SK-N-DZ (cell line): ENCODE measurements around the gene FLAD1.
A peak's percentile ranks its signal among the peaks of the same experiment; 100 is the strongest.
"Not testable (repeated sequence)": the region's sequence is repeated elsewhere in the genome, so short reads cannot be mapped to it uniquely, and the experiment has no call there.

Experiments
- DNase-seq: peaks from one replicate; pipeline ENCODE4 v3.0.0-alpha.2; 2015; ENCODE audit warnings: low spot score

The FLAD1 gene

DNA sequence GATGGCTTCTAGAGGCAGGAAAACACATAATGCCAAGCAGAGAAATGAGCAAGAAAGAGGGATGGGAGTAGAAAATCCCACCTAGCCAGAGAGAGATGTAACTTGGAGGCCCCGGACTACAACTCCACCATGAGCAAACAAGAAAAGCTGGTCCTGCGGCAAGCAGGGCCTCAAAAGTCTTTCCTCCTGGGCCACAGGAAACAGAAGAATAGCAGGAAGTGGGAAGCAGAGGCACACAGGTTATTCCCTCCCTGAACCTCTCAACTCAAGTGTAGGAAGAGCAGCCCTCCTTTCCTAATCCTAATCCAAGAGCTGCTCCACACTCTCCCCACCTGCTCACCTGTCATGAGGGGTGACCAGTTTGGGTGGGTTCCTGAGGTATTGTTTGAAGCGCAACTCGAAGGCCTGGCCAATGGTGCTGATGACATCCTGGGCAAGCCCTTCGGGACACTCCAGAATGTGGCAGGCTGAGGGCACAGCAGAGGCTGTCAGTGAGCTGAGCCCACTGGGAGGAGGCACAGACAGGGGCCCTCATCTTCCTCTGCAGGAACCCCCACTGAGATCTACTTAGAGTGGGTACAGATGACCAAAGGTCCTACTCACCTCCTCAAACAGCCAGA, 15.7 kb upstream of the FLAD1 start:
- no peak for DNase-seq

DNA sequence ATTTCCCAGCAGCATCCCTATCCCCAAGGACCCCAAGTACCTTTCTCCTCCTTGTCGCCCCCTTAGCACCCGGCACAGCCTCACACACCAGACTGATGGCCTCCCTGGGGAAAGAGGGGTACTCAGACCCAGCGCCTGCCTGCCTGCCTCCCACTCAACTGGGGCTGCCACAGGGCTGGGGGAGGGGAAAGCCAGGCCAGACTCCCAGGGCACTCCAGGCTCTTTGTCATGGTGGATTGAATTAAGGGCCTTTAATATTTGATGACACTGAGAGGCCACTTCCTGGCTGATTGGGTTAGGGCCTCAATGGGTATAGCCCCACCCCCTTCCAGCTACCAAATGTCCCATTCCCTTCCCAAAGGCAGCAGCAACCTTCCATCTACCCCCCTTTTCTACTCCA, 14.4 kb upstream of the FLAD1 start:
- DNase-seq = peak; percentile 65

DNA sequence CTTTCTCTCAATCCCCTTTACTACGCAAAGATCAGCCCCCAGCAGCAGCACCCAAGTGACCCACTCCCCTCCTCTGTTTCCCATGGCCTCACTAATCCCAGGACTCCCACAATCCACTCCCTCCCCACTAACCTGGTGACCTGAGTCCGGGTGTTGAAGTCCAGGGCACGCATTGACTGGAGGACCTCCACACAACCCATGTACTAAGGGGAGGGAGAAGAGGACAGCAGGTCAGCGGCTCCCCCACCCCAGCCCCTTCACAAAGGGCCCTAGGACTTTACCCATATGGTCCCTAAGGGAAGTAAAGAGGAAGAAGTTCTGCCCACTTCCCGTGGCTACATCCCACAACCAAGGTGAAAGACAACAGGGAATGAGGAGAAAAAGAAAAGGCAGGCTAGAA, 13.9 kb upstream of the FLAD1 start:
- DNase-seq = no peak

DNA sequence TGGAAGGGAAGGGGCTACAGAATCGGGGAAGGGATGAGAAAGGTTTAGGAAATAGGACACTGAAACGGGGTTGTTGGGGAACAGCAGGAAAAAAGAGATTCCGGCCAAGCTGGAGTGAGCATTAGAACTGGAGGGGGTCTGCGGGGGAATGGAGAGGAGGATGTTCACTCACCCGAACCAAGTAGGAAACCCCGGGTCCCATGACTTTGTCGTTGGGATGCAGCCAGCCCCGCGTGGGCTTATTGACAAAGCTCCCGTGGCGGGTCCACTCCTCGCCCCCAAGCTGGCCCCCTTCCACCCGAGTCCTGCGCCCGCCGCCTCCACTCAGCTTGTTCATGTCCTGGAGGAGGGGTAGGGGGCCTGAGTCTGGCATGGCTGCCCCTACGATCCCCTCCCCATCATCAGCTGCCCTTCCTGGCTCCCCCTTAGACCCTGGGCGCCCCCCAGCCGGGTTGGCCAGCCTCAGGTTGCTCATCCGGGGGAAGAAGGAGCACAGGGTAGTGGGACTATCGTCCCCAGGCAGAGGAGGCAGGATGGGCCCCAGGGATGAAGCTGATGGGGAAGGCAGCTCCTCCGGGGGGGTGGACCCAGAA, 13.2 kb upstream of the FLAD1 start:
- DNase-seq = no peak

DNA sequence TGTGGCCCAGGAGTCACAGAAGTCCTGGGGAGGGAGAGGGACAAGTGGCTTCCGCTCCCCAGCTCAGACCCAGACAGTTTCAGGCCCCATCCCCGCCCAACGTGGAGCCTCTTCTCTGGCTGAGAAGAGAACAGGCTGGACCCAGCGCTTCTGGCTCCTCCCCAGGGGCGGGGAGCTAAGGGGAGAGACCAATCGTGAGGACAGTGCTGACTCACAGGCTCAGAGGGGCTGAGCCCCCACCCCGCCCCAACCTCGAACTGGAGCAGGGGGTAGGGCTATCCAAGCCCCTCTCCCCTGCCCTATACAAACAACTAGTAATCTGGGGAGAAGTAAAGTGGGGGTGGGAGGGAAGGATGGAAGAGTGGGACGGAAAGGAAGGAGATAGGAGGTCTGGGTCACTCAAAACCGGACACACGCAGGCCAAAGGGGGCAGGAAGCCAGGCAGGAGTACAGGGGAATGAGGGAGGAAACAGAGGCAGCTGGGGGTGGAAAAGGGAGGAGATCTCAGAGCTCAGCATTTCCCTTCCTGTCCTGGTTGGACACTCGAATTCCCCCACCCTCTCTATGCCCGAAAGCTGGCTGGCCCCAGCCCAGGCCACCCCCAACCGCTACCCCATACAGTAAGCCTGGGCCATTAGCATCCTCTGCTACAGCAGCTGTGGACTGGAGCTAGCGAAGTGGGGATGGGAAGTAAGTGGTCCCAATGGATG, 12.4 kb upstream of the FLAD1 start, which contains the start of gene SHC1:
Gene SHC1, minus strand, starts transcription at position 117 of the 710 bp plus-strand sequence. CDS start 221 bp downstream, outside the sequence.
- peak; percentile 93 for DNase-seq

DNA sequence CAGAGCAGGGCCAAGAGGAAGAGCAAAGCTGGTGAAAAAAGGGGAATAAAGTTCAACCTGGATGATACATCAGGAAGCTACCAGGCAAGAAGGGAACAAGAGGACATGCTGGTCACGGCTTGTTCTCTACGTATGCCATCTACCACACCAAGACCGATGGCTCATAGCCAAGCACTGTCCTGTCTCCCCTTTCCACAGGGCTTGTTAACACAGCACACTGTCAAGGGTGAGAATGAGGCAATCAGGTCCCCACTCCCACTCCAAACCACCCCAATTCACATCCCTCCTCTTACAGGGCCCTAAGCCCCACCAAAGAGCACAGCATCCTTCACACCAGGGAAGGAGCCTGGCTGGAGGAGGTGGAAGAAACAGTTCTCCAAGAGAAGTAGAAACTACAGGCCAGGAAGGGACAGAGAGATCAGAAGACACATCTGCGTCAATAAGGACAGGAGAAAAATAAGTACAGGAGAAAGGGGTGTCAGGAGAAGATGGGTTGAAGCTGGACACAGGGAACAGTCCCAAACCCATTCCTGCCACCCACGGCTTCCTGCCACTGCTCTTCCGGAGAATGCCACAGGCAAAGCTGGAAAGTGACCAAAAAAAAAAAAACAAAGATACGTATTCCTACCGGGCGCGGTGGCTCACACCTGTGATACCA, 11.7 kb upstream of the FLAD1 start:
- no peak for DNase-seq

DNA sequence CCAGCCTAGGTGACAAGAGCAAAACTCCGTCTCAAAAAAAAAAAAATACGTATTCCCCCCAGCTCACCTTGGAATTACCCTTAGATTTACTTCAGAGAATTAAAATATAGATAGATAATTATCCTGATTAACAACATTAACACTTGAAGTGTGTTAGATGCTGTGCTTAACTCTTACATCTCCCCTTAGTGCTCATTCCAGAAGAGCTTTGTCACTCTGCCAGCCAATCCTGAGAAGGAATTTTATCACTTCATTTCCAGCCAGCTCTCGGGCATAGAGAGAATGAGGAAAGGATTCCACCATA, 11.0 kb upstream of the FLAD1 start:
- no peak for DNase-seq

DNA sequence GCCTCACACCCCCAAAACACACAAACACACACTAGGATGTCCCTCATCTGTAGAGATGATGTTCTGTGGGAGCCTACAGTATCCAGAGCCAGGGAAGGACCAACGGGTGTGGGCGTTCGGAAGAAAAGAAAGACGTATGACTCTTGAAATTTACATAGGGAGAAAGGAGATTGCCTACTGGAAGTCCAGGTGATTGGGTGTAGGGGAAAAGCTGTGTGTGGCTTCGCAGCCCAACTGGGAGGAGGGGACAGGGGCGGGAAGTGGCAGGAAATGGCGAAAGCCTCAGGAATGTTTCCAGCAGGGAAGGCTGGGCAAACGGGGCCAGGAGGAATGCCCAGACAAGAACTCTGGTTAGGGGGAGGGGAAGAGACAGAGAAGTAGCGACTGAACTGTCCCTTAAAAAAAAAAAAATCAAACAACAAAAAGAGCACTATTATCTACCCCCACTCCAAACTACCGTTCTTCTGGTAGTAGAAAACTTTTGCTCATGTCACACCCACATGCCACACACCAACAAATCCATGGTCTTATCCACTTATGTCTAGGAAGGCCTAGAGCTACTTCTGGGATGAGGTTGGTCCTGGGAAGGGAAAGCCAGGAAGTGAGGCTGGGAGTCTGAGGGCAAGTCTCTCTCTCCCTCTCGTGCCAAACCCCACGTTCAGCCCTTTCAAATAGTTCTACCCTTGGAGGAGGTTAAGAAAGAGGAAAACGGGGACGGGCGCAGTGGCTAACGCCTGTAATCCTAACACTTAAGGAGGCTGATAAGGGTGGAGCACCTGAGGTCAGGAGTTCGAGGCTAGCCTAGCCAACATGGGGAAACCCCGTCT, 10.4 kb upstream of the FLAD1 start:
- DNase-seq = no peak

DNA sequence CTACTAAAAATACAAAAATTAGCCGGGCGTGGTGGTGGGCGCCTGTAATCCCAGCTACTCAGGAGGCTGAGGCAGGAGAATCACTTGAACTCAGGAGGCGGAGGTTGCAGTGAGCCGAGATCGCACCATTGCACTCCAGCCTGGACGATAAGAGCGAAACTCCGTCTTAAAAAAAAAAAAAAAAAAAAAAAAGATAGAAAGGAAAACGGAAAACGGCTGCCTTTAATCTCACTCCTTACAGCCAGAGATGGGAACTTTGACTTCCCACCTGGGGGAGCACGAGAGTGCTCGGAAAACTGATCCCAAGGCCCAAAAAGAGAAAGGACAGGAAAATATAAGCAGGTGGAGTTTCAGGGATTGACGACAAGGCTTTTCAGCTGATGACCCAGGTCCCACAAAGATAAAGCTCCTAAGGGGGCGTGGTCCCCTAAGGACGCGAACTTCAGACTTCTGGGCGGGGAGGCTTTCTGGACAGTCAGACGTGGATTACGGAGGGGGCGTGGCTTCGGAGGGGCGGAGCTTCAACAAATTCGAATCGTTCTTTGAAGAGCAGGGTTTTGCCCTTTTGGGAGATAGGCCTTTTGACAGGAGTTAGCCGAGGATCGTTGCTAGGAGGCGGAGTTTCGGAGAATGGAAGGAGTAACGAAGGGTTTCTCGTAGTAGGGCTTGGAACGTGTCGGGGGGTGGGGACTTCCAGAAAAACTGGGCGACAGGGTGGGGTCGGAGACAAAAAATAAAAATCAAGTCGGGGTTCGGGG, 9.6 kb upstream of the FLAD1 start:
- DNase-seq = peak; percentile 96

DNA sequence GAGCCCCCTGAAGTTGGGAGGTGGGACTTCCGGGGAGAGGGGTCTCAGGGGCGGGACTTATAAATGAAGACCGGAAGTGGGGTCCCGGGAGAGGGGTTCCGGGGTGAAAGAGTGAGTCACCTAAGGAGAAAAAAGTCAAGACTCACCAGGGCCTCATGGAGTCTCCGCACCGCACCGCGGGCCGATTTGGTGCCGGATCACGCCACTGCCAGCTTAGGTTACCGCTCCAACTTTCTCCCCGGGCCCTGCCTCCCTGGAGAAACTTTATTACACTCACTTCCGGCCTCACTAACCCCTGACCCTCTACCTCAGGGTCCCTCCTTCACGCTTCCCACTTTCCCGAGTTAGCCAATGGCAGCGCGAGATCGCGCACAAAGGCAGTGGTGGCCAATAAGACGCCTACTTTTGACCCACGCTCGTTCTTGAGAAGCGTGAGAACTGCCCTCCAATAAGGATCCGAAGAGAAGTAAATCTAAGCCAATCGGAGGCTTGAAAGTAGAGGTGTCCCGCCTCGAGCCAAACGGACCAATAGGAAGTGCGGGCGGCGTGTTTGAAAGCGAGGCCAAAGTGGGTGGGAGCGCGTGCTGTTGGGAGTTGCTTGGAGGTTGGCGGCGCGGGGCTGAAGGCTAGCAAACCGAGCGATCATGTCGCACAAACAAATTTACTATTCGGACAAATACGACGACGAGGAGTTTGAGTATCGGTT, 8.9 kb upstream of the FLAD1 start, which contains the start of gene CKS1B:
Gene CKS1B, plus strand, starts transcription at position 580 of the 706 bp plus-strand sequence. Its CDS starts 65 bp downstream, at position 645.
- peak; percentile 100 for DNase-seq

DNA sequence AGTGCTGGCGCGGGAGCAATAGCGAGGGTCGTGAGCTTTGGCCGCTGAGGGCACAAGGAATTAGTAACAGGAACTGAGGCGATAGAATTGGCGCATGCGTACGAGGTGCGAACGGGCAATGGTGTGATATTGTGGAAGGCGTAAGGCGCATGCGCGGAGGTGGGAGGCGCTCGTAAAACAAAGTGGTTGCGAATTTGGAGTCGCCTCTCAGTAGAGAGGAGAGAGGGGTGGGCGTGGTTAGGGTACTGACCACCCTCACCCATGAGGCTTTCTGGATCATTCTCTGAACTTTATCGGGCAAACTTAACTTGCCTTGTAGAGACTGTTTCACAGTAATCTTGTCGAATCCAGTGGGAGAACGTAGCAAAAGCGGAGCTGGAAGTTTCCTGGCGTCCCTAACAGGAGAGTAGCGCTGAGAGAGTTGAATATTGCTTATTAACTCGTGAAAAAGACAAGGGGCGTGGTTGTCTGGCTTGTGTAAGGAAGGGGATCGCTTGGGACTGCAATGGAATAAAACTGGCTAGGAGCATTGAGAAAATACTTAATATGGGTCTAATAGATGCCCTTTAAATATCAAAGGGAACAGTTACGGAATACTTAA, 8.2 kb upstream of the FLAD1 start:
- peak; percentile 99 for DNase-seq

DNA sequence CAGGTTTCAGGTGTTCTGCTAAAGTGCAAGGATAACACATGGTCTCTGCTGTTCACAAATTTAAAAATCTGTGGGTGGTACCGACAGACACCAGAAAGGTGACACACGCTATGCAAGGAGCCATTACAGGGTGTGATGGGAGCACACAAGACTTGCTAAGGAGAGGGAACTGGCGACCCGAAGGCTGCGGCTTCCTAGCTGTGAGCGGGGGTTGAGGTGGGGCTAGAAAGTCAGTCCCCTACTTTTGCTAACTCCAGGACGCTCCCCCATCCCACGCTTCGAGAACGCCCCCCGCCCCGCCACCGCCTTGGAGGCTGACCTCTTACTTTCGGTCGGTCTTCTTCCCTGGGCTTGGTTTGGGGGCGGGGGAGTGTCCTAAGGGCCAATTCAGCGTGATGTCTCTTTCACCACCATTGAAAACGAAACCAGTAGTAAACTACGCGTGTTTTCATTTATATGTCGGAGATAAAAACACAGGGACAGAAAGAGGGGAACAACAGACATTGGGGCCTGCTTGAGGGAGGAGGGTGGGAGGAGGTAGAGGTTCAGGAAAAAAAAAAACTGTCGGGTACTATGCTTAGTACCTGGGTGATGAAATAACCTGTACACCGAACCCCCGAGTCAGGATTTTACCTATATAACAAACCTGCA, 7.6 kb upstream of the FLAD1 start:
- DNase-seq = no peak

DNA sequence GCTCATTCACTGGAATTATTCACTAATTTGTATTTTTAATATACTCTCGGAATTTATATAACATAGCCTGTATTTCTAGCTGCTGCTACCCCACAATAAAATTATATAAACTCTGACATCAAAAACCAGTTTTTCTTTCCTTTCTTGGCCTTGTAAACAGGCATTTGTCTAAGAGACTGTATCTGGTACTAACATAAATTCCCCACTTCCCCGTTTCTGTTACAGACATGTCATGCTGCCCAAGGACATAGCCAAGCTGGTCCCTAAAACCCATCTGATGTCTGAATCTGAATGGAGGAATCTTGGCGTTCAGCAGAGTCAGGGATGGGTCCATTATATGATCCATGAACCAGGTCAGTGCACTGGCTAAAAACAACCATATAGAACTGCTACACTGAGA, 5.4 kb upstream of the FLAD1 start:
- not testable (repeated sequence) for DNase-seq

DNA sequence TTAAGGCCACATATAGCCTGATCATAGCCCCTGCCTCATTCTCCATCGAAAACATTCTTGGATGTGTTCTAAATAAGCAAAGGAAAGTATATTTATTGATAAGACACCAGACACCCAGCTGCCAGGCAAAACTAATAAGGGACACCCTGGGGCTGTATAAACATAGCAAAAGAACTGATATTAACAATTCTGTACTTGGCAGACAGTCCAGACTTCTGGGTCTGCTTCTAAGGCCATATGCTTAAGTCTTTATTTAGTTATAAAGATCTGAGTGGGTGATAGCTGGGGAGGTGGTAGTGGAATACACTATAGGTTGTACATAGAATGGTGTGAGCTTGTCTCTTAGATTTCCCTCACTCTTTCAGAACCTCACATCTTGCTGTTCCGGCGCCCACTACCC, 4.8 kb upstream of the FLAD1 start:
- peak; percentile 86 for DNase-seq

DNA sequence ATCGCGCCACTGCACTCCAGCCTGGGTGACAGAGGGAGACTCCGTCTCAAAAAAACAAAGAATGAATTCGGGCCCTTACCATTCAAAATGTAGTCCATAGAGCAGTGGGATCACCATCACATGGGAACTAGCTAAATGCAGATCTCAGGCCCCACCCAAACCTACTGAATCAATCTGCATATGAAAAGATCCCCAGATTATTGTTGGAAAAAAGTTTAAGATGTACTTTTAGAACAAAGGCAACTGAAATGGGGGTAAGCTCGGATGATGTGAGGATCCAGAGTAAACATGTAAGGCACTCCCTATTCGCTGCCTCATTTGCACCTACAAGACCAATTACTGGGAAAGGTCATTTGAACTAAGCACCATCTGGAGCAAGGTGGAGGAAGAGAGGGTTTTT, 803 bp upstream of the FLAD1 start:
- no peak for DNase-seq

DNA sequence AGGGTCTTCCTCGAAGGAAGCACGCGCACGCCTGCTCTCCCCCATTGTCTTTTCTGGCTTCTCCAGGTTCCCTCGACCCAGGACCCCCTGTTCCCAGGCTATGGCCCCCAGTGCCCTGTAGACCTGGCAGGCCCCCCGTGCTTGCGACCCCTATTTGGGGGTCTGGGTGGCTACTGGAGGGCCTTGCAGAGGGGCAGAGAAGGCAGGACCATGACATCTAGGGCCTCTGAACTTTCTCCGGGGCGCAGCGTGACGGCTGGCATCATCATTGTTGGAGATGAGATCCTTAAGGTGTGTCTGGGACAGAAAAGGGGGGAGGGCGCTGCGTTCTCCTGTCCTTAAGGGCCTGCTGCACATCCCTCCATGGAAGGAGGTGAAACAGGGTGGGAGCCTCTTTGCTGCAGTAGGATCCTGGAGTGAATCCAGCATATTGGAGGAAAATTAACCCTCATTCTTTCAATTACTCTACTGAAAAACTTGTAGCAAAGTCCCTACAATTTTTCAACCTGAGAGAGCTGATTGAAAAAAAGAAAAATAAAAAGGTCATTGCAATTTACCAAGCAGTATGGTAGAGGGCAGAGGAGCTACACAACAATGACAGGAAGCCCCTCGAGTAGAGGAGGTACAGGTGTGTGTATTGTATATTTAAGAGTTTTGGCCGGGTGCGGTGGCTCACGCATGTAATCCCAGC, 777 bp downstream of the FLAD1 start:
- DNase-seq = no peak

DNA sequence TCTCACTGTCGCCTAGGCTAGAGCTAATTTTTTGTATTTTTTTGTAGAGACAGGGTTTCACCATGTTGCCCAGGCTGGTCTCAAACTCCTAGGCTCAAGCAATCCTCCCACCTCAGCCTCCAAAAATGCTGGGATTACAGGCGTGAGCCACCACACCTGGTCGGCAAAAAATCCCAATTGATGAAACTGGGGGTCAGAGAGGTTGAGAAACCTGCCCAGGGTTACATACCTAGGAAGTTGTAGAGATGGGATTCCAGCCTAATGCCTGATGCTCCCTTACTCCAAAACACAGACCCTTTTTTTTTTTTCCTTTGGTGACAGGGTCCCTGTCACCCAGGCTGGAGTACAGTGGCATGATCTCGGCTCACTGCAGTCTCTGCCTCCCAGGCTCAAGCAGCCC, 3.6 kb downstream of the FLAD1 start:
- not testable (repeated sequence) for DNase-seq

DNA sequence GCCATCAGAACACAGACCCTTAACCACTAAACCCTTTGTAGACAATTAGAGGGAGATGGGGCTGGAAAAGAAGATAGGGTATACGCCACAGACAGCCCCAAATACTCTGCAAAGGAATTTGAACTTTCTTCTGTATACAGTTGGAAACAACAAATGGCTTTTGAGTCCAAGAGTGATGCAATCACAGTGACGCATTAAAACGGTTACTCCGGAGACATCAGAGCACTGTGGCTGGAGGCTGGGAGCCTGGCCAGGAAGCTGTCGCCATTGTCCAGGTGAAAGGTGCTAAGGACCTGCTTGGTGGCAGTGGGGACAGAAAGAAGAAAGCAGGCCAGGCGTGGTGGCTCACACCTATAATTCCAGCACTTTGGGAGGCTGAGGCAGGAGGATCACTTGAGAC, 4.2 kb downstream of the FLAD1 start:
- DNase-seq = no peak
